HG03457 (cell line): ENCODE data around the gene KLHL17.
"Not testable (repeated sequence)": the region's sequence is repeated elsewhere in the genome, so short reads cannot be mapped to it uniquely, and the experiment has no call there.

Experiments
- ATAC-seq: cut with Tn5 transposase; IDR thresholded peaks from one replicate; pipeline ENCODE4 v1.9.1; 2021; ENCODE audit warnings: moderate number of reproducible peaks; ENCODE audit not compliant: unreplicated experiment

KLHL17 gene

DNA sequence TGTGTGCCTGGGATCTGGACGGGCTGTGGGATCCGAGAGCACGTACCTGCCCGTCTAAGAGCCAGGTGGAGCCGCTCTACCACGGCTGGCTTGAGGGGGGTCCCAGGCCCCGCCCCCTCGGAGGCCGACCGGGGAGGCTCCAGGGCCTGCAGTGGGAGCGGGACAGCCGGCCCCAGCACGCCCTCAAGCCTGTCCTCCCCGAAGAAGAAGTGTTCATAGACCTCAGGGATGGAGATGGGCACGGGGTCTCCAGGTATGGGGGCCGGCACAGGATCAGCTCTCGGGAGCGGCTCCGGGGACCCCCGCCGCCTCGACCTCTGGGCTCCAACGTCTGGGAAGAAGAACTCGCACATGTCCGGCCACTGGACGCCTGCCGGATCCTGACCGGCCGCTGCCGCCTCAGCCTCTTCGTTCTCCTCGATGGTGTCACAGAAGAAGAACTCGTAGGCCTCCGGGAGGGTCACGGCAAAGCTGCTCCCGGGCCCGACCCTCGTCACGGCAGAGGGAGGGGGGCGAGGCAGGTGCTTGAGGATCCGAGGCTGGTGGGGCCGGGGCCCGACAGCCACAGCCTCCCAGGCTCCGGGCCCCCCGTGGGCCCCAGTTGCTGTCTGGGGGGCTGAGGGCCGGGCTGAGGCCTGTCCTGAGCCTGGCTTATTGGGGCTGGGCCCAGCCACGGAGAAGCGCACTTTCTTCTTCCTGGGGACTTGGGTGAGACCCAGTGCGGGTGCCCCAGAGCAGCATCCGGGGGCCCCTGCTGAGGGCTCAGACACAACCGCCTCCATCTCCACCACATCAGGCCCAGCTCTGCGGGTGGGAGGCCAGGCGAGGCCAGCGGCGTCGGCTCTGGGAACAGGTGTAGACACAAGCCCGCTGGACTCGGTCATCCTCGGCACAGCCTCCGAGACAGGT, 18.7 kb downstream of the KLHL17 start:
- no peak for ATAC-seq

DNA sequence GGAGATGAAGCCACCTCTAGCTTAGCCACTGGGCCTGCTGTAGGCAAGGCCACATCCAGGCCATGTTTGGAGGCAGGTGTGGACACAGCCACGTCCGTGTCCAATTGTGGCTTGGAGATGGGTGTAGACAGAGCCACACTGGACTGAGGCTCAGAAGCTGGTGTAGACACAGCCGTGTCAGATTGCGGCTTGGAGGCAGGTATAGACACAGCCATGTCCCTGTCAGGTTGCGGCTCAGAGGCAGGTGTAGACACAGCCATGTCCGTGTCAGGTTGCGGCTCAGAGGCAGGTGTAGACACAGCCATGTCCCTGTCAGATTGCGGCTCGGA, 19.3 kb downstream of the KLHL17 start:
- no peak for ATAC-seq

DNA sequence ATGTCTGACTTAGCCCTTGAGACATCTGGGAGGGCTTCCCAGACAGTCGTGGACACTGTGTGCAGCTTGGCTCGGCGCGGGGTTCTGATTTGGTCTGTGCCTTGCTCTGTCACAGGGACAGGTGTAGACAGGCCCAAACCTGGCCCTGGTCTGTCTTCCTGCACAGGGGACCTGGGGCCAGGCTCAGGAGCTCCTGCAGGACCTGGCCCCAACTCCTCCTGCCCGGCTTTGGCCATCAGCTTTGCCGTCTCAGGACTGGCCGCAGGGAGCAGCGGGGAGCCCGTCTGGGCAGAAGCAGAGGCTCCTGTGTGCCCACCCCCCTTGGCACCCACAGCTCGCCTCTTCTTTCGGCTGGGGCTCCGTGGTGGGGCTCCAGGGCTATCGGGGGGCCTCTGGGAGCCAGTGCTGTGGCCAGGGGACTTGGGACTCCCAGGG, 19.8 kb downstream of the KLHL17 start:
- no peak for ATAC-seq

- ATAC-seq: no peak
Observed at GRCh38 chr1:980602-981395, 20.4 kb downstream of the KLHL17 start.

- ATAC-seq: no peak
Observed at GRCh38 chr1:981491-981954, 21.1 kb downstream of the KLHL17 start.

DNA sequence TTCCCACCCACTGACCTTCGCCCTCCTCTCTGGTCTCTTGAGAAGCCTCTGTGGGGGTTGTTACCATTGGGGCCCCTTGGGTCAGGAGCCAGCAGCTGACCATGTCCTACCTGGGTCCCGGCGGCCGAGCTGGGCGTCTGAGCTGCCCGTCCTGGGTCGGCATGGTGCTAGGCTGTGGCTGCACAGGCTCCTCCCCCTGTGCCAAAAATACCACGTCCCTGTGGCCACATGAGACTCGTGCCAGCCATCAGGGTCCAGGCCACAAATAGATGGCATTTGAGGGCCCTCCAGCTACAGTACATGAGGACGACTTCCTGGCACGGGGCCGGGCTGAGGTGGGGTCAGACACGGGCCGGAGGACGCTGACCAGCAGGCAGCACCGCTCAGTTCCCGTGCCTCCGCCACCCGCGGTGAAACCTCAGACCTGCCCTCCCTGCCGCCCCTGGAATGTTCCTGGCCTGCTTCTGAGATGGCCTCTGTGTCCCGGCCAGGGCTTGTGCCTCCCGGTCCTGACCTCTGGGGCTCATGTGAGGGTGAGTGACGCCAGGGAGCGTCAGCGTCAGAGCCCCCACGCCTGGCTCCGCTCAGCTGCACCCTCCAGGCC, 21.7 kb downstream of the KLHL17 start, which contains the start of gene PERM1:
Gene PERM1 (minus strand): TSS at position 139 of the 604 bp plus-strand sequence. CDS start 1,064 bp downstream, outside the sequence.
- no peak for ATAC-seq

DNA sequence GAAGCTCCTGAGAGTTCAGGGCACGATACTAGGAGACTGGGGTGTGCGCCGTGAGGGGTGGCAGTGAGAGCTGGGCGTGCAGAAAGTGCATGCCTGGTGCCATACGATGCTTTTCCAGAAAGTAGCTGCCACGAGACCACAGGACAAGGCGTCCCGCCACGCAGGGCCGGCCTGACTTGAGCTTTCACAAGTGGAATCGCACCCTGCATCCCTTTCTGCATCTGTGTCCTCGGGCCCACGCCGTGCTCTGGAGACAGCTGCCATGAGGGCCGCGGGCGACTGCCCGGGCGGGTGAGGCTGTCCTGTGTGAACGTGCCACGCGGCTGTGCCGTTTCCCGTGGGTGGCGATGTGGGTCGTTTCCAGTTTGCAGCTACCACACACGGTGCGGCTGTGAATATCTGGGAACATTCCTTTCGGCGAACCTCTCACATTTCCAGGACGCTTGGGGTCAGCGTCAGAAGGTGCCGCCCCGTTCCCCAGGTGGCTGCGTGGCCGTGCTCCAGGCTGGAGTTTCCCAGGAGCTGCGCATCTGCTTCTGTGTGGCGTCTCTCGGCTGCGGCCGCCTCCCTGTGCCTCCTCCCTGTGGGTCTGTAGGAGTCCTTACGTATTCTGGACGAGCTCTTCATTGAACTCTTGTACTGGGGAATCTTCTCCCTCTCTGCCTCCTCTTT, 22.5 kb downstream of the KLHL17 start:
- ATAC-seq: no peak

DNA sequence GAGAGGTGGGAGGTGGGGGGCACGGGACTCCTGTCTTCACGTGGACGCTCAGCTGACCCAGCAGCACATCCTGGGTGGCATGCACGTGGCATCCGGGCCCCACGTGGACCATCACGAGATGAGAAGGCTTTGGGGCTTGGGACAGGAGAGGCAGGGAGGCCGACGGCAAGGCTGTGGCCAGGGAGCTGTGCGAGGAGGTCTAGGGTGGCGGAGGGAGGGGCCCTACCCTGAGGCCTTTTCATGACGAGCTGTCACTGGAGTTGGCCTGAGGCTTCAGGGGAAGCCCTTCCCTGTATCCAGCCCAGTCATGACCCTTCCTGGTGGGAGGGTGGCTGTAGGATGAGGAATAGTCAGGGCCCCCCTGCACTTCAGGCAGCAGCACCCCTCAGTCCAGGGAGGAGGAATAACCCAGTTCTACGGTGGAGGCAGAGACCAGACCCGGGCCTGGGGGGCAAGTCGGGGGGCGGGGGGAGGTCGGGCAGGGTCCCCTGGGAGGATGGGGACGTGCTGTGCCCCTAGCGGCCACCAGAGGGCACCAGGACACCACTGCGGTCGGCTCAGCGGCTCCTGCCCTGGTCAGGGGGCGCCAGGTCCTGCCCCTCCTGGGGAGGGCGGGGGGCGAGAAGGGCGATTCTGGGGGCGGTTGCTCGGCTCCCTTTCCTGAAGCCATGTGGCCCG, 23.6 kb downstream of the KLHL17 start:
- ATAC-seq: no peak

DNA sequence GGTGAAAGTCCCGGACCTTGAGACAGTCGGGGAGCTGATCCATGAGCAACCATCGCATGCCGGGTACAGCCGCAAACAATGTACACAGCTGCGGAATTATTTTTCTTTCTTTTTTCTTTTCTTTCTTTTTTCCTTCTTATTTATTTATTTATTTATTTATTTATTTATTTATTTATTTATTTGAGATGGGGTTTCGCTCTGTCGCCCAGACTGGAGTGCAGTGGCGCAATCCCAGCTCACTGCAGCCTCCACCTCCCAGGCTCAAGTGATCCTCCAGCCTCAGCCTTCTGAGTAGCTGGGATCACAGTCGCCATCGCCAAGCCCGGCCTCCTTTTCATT, 24.1 kb downstream of the KLHL17 start:
- no peak for ATAC-seq

- ATAC-seq: no peak
Observed at GRCh38 chr1:985126-985525, 24.7 kb downstream of the KLHL17 start.

- ATAC-seq: not testable (repeated sequence)
Observed at GRCh38 chr1:988061-988460, 27.7 kb downstream of the KLHL17 start.

- not testable (repeated sequence) for ATAC-seq
Observed at GRCh38 chr1:991275-991674, 30.9 kb downstream of the KLHL17 start.

GRCh38 chr1:991895-992294, 31.5 kb downstream of the KLHL17 start:
- ATAC-seq: no peak

DNA sequence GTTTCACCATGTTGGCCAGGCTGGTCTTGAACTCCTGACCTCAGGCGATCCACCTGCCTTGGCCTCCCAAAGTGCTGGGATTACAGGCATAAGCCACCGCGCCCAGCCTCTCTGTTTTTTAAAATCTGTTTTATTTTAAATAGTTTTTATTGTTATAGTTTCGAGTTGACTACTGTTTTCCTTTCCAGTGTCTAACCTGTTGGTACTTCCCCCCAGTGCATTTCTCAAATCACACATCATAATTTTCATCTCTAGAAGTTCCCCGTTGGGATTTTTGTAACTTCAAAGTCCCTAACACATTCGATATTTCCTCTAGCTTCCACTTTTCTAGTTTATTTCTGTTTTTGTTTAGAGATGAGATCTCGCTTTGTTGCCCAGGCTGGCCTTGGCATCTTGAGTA, 32.0 kb downstream of the KLHL17 start:
- ATAC-seq: no peak

DNA sequence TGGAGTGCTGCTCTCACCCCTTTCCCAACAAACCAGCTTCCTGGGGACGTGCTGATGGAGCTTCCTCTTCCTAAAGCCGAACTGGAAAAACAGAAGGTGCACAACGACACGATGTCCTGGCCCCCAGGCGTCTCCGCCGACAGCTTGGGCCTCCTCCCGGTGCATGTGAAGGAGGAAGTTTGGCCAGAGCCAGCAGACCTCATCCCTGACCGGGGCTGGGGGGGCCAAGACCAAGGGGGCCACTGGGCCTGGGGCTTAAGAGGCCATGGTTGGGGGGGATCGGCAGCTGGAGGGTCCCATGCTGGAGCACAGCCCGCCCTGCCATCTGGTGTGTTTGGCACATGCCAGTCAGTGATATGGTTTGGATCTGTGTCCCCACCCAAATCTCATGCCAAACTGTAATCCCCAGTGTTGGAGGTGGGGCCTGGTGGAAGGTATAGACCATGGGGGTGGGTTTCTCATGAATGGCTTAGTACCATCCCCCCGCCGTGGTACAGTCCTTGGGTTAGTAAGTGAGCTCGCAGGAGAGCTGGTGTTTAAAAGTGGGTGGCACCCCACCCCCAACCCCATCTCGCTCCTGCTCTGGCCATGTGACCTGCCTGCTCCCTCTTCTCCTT, 33.1 kb downstream of the KLHL17 start:
- ATAC-seq: no peak

GRCh38 chr1:994546-994945, 34.2 kb downstream of the KLHL17 start:
- ATAC-seq: not testable (repeated sequence)

DNA sequence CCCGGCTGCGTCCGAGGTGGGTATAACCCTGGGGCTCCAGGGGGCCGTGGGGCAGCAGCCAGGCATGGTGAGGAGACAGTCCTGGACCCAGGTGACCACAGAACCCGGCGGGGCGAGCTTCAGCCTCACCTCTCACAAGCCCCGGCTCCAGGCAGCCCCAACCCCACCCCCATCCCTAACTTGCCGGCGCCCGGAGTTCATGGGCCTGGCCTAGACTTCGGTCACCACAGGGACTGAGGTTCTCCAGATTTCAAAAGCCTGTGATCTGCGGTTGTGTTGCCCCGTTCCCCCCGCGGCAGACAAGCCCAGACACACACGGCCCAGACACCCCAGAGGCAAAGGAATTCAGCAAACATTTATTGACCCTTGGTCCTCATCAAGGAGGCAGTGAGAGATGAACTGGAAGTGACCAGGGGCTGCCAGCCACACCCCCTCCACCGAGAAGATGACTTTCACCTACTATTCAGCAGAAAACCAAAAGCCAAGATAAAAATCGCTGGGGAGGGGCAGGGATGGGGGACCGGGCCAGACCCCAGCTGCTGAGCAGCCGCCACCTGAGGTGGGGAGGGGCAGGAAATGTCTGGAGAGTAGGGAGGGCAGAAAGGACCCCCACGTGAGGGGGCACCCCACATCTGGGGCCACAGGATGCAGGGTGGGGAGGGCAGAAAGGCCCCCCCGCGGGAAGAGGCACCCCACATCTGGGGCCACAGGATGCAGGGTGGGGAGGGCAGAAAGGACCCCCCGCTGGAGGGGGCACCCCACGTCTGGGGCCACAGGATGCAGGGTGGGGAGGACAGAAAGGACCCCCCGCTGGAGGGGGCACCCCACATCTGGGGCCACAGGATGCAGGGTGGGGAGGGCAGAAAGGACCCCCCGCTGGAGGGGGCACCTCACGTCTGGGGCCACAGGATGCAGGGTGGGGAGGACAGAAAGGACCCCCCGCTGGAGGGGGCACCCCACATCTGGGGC, 35.6 kb downstream of the KLHL17 start:
- no peak for ATAC-seq

GRCh38 chr1:996851-997712, 36.7 kb downstream of the KLHL17 start:
- ATAC-seq: no peak
